HL-60 (cell line): ENCODE measurements around the gene GTF2H2C.
"Not testable (repeated sequence)": the region's sequence is repeated elsewhere in the genome, so short reads cannot be mapped to it uniquely, and the experiment has no call there.

Experiments
- GABPA ChIP-seq: IDR thresholded peaks from 2 replicates; pipeline ENCODE4 v1.6.1; 2012; ENCODE audit warnings: low read depth
- TF ChIP-seq, protein P1 (sequence below): IDR thresholded peaks from one replicate; pipeline ENCODE4 v1.5.1; 2011; ENCODE audit warnings: low read length, control low read depth, inconsistent platforms; ENCODE audit not compliant: insufficient read depth

- TF ChIP-seq, protein P1, sequence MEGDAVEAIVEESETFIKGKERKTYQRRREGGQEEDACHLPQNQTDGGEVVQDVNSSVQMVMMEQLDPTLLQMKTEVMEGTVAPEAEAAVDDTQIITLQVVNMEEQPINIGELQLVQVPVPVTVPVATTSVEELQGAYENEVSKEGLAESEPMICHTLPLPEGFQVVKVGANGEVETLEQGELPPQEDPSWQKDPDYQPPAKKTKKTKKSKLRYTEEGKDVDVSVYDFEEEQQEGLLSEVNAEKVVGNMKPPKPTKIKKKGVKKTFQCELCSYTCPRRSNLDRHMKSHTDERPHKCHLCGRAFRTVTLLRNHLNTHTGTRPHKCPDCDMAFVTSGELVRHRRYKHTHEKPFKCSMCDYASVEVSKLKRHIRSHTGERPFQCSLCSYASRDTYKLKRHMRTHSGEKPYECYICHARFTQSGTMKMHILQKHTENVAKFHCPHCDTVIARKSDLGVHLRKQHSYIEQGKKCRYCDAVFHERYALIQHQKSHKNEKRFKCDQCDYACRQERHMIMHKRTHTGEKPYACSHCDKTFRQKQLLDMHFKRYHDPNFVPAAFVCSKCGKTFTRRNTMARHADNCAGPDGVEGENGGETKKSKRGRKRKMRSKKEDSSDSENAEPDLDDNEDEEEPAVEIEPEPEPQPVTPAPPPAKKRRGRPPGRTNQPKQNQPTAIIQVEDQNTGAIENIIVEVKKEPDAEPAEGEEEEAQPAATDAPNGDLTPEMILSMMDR: not testable (repeated sequence)
- TF ChIP-seq GABPA: not testable (repeated sequence)
Measured at GRCh38 chr5:69601947-69602346, 42.0 kb downstream of the GTF2H2C start.
